SK-N-SH treated with all-trans-retinoic acid at 6 μM for 48 hours (cell line): ENCODE results near the gene FABP3.

Source experiments
- ESRRG ChIP-seq: fragments of 250-450 bp; sonication (Bioruptor Pico); IDR thresholded peaks from 2 replicates; pipeline ENCODE4 v1.6.1; 2021; ENCODE audit warnings: mild to moderate bottlenecking
- ISL1 ChIP-seq: fragments of 250-450 bp; sonication (Bioruptor Pico); IDR thresholded peaks from 2 replicates; pipeline ENCODE4 v2.1.2; 2022; ENCODE audit warnings: mild to moderate bottlenecking, moderate library complexity
- OSR1 ChIP-seq: fragments of 250-450 bp; sonication (Bioruptor Pico); IDR thresholded peaks from 2 replicates; pipeline ENCODE4 v1.8.0; 2022; ENCODE audit warnings: moderate library complexity, mild to moderate bottlenecking, inconsistent platforms
- PATZ1 ChIP-seq: fragments of 250-450 bp; sonication (Bioruptor Pico); IDR thresholded peaks from 2 replicates; pipeline ENCODE4 v1.8.0; 2020; ENCODE audit warnings: mild to moderate bottlenecking, moderate library complexity, borderline replicate concordance
- TOX ChIP-seq: fragments of 250-450 bp; sonication (Bioruptor Pico); IDR thresholded peaks from 2 replicates; pipeline ENCODE4 v1.8.0; 2021; ENCODE audit warnings: mild to moderate bottlenecking, moderate library complexity, borderline replicate concordance
- ZFP3 ChIP-seq: fragments of 250-450 bp; sonication (Bioruptor Pico); IDR thresholded peaks from 2 replicates; pipeline ENCODE4 v1.5.0; 2020; ENCODE audit warnings: mild to moderate bottlenecking, moderate library complexity
- ZNF565 ChIP-seq: fragments of 450-650 bp; formaldehyde crosslinking; conservative IDR thresholded peaks from 2 replicates; pipeline ENCODE4 v1.5.0; 2020; ENCODE audit warnings: low read depth, mild to moderate bottlenecking, moderate library complexity
- ZNF70 ChIP-seq: fragments of 450-650 bp; formaldehyde crosslinking; IDR thresholded peaks from 2 replicates; pipeline ENCODE4 v1.5.0; 2020; ENCODE audit warnings: mild to moderate bottlenecking, moderate library complexity
- TF ChIP-seq, protein P1 (sequence below): fragments of 250-450 bp; sonication (Bioruptor Pico); IDR thresholded peaks from 2 replicates; pipeline ENCODE4 v1.8.0; 2021; ENCODE audit warnings: low read depth, mild to moderate bottlenecking, moderate library complexity, borderline replicate concordance
- TF ChIP-seq, protein P2 (sequence below): fragments of 250-450 bp; sonication (Bioruptor Pico); IDR thresholded peaks from 2 replicates; pipeline ENCODE4 v1.5.1; 2020; ENCODE audit warnings: low read depth, mild to moderate bottlenecking, moderate library complexity

DNA sequence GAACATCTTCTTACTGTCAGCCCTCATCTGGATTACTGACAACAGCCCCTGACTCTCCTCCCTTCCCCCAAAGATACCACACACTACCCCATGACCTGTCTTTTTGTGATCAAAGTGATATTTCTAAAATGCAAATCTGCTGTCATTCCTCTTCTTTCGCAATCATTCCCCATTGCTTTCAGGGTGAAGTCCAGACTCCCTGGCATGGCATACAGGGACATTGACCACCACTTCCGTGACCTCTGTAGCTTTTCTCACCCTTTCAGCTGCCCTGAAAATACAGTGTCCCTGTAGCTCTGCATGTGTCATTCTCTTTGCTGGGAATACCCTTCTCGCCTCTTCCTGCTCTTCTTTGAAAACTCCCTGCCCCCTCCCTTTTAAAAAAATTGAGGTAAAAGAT lies 44.3 kb upstream of the FABP3 start:
- TF ChIP-seq, protein P1, sequence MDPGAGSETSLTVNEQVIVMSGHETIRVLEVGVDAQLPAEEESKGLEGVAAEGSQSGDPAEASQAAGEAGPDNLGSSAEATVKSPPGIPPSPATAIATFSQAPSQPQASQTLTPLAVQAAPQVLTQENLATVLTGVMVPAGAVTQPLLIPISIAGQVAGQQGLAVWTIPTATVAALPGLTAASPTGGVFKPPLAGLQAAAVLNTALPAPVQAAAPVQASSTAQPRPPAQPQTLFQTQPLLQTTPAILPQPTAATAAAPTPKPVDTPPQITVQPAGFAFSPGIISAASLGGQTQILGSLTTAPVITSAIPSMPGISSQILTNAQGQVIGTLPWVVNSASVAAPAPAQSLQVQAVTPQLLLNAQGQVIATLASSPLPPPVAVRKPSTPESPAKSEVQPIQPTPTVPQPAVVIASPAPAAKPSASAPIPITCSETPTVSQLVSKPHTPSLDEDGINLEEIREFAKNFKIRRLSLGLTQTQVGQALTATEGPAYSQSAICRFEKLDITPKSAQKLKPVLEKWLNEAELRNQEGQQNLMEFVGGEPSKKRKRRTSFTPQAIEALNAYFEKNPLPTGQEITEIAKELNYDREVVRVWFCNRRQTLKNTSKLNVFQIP (CRISPR knock-in tag): no peak
- no peak for TF ChIP-seq TOX
- no peak for TF ChIP-seq ZFP3 (CRISPR knock-in tag)
- no peak for TF ChIP-seq PATZ1 (CRISPR knock-in tag)
- TF ChIP-seq ESRRG (CRISPR knock-in tag): no peak
- no peak for TF ChIP-seq OSR1 (CRISPR knock-in tag)
- no peak for TF ChIP-seq ISL1 (CRISPR knock-in tag)
- TF ChIP-seq, protein P2, sequence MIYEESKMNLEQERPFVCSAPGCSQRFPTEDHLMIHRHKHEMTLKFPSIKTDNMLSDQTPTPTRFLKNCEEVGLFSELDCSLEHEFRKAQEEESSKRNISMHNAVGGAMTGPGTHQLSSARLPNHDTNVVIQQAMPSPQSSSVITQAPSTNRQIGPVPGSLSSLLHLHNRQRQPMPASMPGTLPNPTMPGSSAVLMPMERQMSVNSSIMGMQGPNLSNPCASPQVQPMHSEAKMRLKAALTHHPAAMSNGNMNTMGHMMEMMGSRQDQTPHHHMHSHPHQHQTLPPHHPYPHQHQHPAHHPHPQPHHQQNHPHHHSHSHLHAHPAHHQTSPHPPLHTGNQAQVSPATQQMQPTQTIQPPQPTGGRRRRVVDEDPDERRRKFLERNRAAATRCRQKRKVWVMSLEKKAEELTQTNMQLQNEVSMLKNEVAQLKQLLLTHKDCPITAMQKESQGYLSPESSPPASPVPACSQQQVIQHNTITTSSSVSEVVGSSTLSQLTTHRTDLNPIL (CRISPR knock-in tag): no peak
- TF ChIP-seq ZNF565 (CRISPR knock-in tag): no peak
- no peak for TF ChIP-seq ZNF70 (CRISPR knock-in tag)
